Activated naive CD4-positive, alpha-beta T cell treated with anti-CD3 and anti-CD28 coated beads, Interleukin-2, amount 50 U/mL, for 24 hours (primary cell): Measurements from ENCODE around the gene SOX3.

Experiments
- H3K27ac Mint-ChIP-seq: one replicate; pipeline ENCODE4 v1.8.0; 2021; ENCODE audit warnings: mild to moderate bottlenecking, mixed read lengths
- H3K27me3 Mint-ChIP-seq: one replicate; pipeline ENCODE4 v1.8.0; 2021; ENCODE audit warnings: mixed read lengths
- H3K36me3 Mint-ChIP-seq: one replicate; pipeline ENCODE4 v1.8.0; 2021; ENCODE audit warnings: mixed read lengths
- H3K4me1 Mint-ChIP-seq: one replicate; pipeline ENCODE4 v1.8.0; 2021; ENCODE audit warnings: mixed read lengths
- H3K4me3 Mint-ChIP-seq: one replicate; pipeline ENCODE4 v1.8.0; 2021; ENCODE audit warnings: mild to moderate bottlenecking, mixed read lengths
- H3K9me3 Mint-ChIP-seq: one replicate; pipeline ENCODE4 v1.8.0; 2021; ENCODE audit warnings: mixed read lengths

The SOX3 gene

GRCh38 chrX:140503714-140504351 is 1.0 kb downstream of the SOX3 start:
- H3K36me3 Mint-ChIP-seq = peaks cover 2% of the 10 kb centered on the region
- no peak overlapping the region for H3K4me3 Mint-ChIP-seq
- peaks cover 23% of the 10 kb centered on the region for H3K27me3 Mint-ChIP-seq
- no peaks in the 10 kb centered on the region for H3K9me3 Mint-ChIP-seq
- H3K27ac Mint-ChIP-seq = no peak overlapping the region
- H3K4me1 Mint-ChIP-seq = peaks cover 8% of the 10 kb centered on the region

- Mint-ChIP-seq H3K9me3 (no peaks in the 10 kb centered on the region), H3K27me3 (peaks cover 22% of the 10 kb centered on the region), H3K4me3 (peak overlapping the region; percentile 51), H3K36me3 (peaks cover 2% of the 10 kb centered on the region), H3K4me1 (peaks cover 8% of the 10 kb centered on the region), H3K27ac (no peak overlapping the region)
Observed at GRCh38 chrX:140503238-140503601, 1.6 kb downstream of the SOX3 start.

DNA sequence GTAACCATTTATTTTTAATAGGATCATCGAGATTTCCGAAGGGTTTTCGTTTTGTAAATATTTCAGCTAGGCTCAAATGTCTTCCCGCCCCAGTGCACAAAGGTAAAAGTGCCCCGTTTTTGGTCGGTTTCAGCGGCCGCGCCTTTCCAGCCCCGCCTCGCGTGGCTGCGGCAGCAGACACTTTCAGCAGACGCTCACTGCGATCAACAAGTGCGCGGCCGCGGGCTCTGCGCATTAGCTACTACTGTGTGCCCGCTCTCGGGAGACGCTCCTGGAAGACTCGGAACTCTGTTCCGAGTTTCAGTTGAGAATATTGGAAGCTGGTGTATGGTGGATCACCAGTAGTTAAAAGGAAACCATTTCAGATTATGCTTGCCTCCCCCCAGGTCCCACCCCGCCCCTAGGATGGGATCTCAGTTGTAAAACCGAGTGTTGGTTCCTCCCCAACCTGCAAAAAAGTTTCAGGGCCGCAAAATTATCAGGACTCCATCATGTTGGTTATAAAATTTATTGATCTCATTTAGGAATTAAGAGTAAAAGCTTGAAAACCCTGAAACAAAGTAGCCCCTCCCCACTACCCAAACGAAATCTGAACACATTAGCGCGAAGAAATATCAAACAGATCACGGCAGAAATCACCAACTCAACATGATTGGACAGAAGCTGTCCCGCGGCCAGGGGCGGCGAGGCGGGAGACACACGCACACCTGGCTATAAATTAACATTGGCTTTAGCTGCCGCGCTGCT is 2.2 kb downstream of the SOX3 start:
- no peaks in the 10 kb centered on the region for H3K9me3 Mint-ChIP-seq
- no peak overlapping the region for H3K27ac Mint-ChIP-seq
- H3K27me3 Mint-ChIP-seq = peaks cover 20% of the 10 kb centered on the region
- peaks cover 2% of the 10 kb centered on the region for H3K36me3 Mint-ChIP-seq
- no peak overlapping the region for H3K4me3 Mint-ChIP-seq
- peaks cover 8% of the 10 kb centered on the region for H3K4me1 Mint-ChIP-seq

DNA sequence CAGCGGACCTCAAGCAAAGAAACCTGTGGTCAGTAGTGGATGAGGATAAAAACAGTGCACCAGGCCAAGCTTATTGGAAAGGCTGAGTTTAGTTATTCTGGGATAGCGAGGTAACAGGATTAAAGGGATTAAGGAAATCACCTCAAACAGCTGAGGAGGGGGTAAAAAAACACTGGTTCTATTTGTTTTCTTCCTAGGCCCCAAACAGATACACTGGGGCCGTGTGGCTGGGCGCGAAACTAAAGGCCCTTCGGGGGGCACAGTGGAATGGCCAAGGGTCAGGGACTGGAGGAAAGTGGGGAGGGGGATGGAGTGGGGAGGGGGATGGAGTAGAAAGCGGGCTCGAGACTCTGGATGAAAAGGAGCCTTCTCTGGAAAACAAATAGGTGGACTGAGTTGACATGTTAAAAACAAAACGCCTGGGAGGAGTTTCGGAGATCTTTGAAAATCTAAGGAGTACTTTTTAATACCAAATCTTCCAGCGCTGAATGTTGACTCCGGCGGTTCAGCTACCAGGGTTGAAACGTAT is 2.9 kb downstream of the SOX3 start:
- H3K4me1 Mint-ChIP-seq = peaks cover 8% of the 10 kb centered on the region
- peak overlapping the region; percentile 19 for H3K4me3 Mint-ChIP-seq
- peaks cover 2% of the 10 kb centered on the region for H3K36me3 Mint-ChIP-seq
- no peak overlapping the region for H3K27ac Mint-ChIP-seq
- peaks cover 17% of the 10 kb centered on the region for H3K27me3 Mint-ChIP-seq
- no peaks in the 10 kb centered on the region for H3K9me3 Mint-ChIP-seq

DNA sequence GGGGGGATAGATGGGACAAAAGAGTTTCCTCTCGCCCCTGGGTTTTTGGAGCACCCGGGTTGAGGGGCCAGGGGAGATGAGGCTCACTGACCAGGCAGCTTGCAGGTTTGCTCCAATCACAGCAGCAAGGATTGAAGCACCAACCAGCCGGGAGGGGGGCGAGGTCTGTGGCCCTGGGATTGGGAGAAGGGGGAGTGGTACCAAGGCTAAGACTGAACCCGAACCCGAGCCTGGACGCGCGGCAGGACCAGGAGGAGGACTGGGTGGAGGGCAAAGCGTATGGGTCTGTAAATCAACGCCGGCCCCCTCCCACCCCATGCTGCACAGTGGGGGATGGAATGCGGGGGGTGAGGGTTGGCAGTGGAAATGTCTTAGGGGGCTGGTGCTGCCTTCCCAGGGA is 3.5 kb downstream of the SOX3 start:
- peaks cover 14% of the 10 kb centered on the region for H3K27me3 Mint-ChIP-seq
- peaks cover 2% of the 10 kb centered on the region for H3K36me3 Mint-ChIP-seq
- H3K27ac Mint-ChIP-seq = no peak overlapping the region
- H3K9me3 Mint-ChIP-seq = no peaks in the 10 kb centered on the region
- no peak overlapping the region for H3K4me3 Mint-ChIP-seq
- H3K4me1 Mint-ChIP-seq = peaks cover 8% of the 10 kb centered on the region

DNA sequence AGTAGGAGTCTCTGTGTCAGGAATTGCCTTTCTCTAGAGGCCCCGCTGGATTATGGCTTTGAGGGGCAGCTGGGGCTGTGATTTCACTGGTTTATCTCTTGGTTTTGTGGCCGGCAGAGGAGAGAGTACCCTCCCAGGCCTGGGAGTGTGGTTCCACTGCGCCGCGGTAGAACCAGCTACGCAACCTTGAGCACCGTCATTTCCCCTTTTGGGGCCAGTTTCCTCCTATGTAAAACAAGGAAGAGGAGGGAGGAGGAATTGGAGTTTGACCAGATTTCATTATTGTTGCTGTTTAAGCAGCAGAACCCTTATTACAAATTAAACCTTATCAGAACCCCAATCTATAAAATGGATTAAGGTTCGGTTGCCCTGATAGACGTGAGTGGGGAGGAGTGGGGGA is 4.4 kb downstream of the SOX3 start:
- H3K27ac Mint-ChIP-seq = no peak overlapping the region
- H3K4me1 Mint-ChIP-seq = peaks cover 8% of the 10 kb centered on the region
- no peak overlapping the region for H3K4me3 Mint-ChIP-seq
- H3K9me3 Mint-ChIP-seq = no peaks in the 10 kb centered on the region
- H3K36me3 Mint-ChIP-seq = peaks cover 2% of the 10 kb centered on the region
- peaks cover 15% of the 10 kb centered on the region for H3K27me3 Mint-ChIP-seq

GRCh38 chrX:140495739-140496138 is 9.1 kb downstream of the SOX3 start:
- peaks cover 7% of the 10 kb centered on the region for H3K9me3 Mint-ChIP-seq
- peaks cover 2% of the 10 kb centered on the region for H3K36me3 Mint-ChIP-seq
- no peak overlapping the region for H3K27ac Mint-ChIP-seq
- H3K4me1 Mint-ChIP-seq = no peaks in the 10 kb centered on the region
- peaks cover 10% of the 10 kb centered on the region for H3K27me3 Mint-ChIP-seq
- H3K4me3 Mint-ChIP-seq = no peak overlapping the region

GRCh38 chrX:140492066-140492994 is 12.5 kb downstream of the SOX3 start:
- Mint-ChIP-seq H3K27ac (no peak overlapping the region), H3K4me3 (no peak overlapping the region), H3K27me3 (peaks cover 4% of the 10 kb centered on the region), H3K36me3 (no peaks in the 10 kb centered on the region), H3K9me3 (peaks cover 7% of the 10 kb centered on the region), H3K4me1 (no peaks in the 10 kb centered on the region)

- Mint-ChIP-seq H3K4me3 (no peak overlapping the region), H3K27me3 (peaks cover 2% of the 10 kb centered on the region), H3K4me1 (no peaks in the 10 kb centered on the region), H3K36me3 (no peaks in the 10 kb centered on the region), H3K9me3 (no peaks in the 10 kb centered on the region), H3K27ac (no peak overlapping the region)
Observed at GRCh38 chrX:140480765-140481164, 24.1 kb downstream of the SOX3 start.

DNA sequence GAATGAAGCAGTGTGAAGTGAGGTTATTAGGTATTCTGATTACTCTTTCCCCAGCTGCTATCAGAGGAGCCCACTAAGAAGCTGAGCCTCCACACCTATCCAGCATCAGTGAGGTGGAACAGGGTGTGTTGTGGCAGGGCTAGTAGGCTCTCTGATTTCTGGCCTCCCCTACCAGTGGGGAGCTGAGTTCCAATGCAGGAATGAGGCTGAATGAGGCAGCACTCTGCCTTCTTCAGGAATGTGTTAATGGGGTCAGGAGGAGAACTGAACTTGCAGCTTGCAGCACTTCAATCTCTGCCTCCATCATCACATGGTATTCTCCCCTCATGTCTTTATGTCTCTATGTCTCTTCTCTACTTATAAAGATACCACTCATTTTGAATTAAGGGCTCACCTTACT is 26.9 kb downstream of the SOX3 start:
- Mint-ChIP-seq H3K4me3 (no peak overlapping the region), H3K27ac (no peak overlapping the region), H3K27me3 (peaks cover 2% of the 10 kb centered on the region), H3K36me3 (no peaks in the 10 kb centered on the region), H3K4me1 (no peaks in the 10 kb centered on the region), H3K9me3 (no peaks in the 10 kb centered on the region)

DNA sequence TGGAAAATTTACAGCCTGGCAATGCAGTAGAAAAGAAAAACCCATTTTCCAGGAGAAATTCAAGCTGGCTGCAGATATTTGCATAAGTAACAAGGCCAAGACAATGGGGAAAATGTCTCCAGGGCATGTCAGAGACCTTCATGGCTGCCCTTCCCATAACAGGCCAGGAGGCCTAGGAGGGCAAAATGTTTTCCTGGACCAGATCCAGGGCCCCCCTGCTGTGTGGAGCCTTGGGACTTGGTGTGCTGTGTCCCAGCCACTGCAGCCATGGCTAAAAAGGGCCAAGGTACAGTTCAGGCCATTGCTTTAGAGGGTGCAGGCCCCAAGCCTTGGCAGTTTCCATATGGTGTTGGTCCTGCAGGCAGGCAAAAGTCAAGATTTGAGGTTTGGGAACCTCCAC is 29.8 kb downstream of the SOX3 start:
- Mint-ChIP-seq H3K4me3 (no peak overlapping the region), H3K36me3 (no peaks in the 10 kb centered on the region), H3K9me3 (peaks cover 4% of the 10 kb centered on the region), H3K27ac (no peak overlapping the region), H3K27me3 (peaks cover 2% of the 10 kb centered on the region), H3K4me1 (no peaks in the 10 kb centered on the region)

GRCh38 chrX:140467211-140467610 is 37.7 kb downstream of the SOX3 start:
- H3K27ac Mint-ChIP-seq = no peak overlapping the region
- no peaks in the 10 kb centered on the region for H3K9me3 Mint-ChIP-seq
- no peaks in the 10 kb centered on the region for H3K27me3 Mint-ChIP-seq
- H3K4me1 Mint-ChIP-seq = no peaks in the 10 kb centered on the region
- no peak overlapping the region for H3K4me3 Mint-ChIP-seq
- H3K36me3 Mint-ChIP-seq = no peaks in the 10 kb centered on the region
